Stimulated activated naive CD8-positive, alpha-beta T cell treated with anti-CD3 and anti-CD28 coated beads, Interleukin-15, Interleukin-2, amounts not matched to agents 100 U/mL and 50 U/mL, for 24 hours (primary cell): ENCODE results near the gene RPS19BP1.

ENCODE experiments used
- ATAC-seq: fragments of 150-1000 bp; cut with Tn5 transposase; one replicate; pipeline ENCODE4 v1.10.0; 2021
- DNase-seq: peaks from one replicate; pipeline ENCODE4 v3.0.0; 2021

The RPS19BP1 gene

GRCh38 chr22:39559456-39560105 is 27.0 kb upstream of the RPS19BP1 start:
- ATAC-seq (no peak), DNase-seq (peak; percentile 46)

GRCh38 chr22:39558950-39559349 is 26.4 kb upstream of the RPS19BP1 start:
- DNase-seq = no peak
- no peak for ATAC-seq

- ATAC-seq = no peak
- DNase-seq = no peak
Measured at GRCh38 chr22:39558254-39558727, 25.7 kb upstream of the RPS19BP1 start.

GRCh38 chr22:39556970-39557841 is 24.7 kb upstream of the RPS19BP1 start:
- ATAC-seq = peak; percentile 44
- peak; percentile 46 for DNase-seq

- DNase-seq (no peak), ATAC-seq (no peak)
Measured at GRCh38 chr22:39554151-39554550, 21.6 kb upstream of the RPS19BP1 start.

GRCh38 chr22:39553429-39553828 is 20.9 kb upstream of the RPS19BP1 start:
- no peak for ATAC-seq

GRCh38 chr22:39547587-39547947 is 15.0 kb upstream of the RPS19BP1 start:
- no peak for ATAC-seq

More at GRCh38 chr22:39553429-39553828, 20.9 kb upstream of the RPS19BP1 start:
- DNase-seq = no peak

GRCh38 chr22:39546889-39547586 is 14.5 kb upstream of the RPS19BP1 start:
- ATAC-seq (no peak), DNase-seq (no peak)

More at GRCh38 chr22:39547587-39547947, 15.0 kb upstream of the RPS19BP1 start:
- DNase-seq = no peak

- no peak for ATAC-seq
- DNase-seq = peak; percentile 75
Measured at GRCh38 chr22:39545386-39546365, 13.1 kb upstream of the RPS19BP1 start.

- no peak for DNase-seq
Measured at GRCh38 chr22:39543095-39543494, 10.5 kb upstream of the RPS19BP1 start.

GRCh38 chr22:39537975-39538374 is 5.4 kb upstream of the RPS19BP1 start:
- ATAC-seq (no peak), DNase-seq (no peak)

More at GRCh38 chr22:39543095-39543494, 10.5 kb upstream of the RPS19BP1 start:
- ATAC-seq = no peak

- no peak for DNase-seq
- no peak for ATAC-seq
Measured at GRCh38 chr22:39536711-39537110, 4.2 kb upstream of the RPS19BP1 start.

GRCh38 chr22:39535831-39536449 is 3.4 kb upstream of the RPS19BP1 start:
- no peak for ATAC-seq

GRCh38 chr22:39535357-39535725 is 2.8 kb upstream of the RPS19BP1 start:
- ATAC-seq (no peak), DNase-seq (no peak)

More at GRCh38 chr22:39535831-39536449, 3.4 kb upstream of the RPS19BP1 start:
- no peak for DNase-seq

GRCh38 chr22:39534591-39535356 is 2.2 kb upstream of the RPS19BP1 start:
- DNase-seq = peak; percentile 91
- ATAC-seq = peak; percentile 21

- ATAC-seq (no peak), DNase-seq (no peak)
Measured at GRCh38 chr22:39534092-39534506, 1.6 kb upstream of the RPS19BP1 start.

- DNase-seq = peak; percentile 39
- ATAC-seq = no peak
Measured at GRCh38 chr22:39530692-39531331, 1.7 kb downstream of the RPS19BP1 start.

- DNase-seq (no peak), ATAC-seq (no peak)
Measured at GRCh38 chr22:39530116-39530515, 2.4 kb downstream of the RPS19BP1 start.

GRCh38 chr22:39529487-39529851 is 3.1 kb downstream of the RPS19BP1 start:
- ATAC-seq (no peak), DNase-seq (no peak)
